IMR-90 (cell line): ENCODE measurements around the gene LRRC1. TPM values are rescaled to one million over a fixed set of nuclear protein-coding genes. Genes with fewer than 3 reads are reported as not detected.

ENCODE experiments used
- ATAC-seq: fragments of 200-7000 bp; cut with Tn5 transposase; 2 replicates; pipeline ENCODE4 v1.9.1; 2020; ENCODE audit warnings: low read depth, mild to moderate bottlenecking, moderate library complexity
- BruUV-seq: library from RNA; stranded (reverse); fragments of 400-500 nt; replicated peaks from 2 replicates; lab custom pipeline; 2021; lab: Mats Ljungman, UMichigan
- CTCF ChIA-PET: fragments of 300-600 bp; formaldehyde crosslinking; extraction: SDS; loops from one replicate; lab custom pipeline; 2021; ENCODE audit warnings: antibody characterized with exemption; lab: Yijun Ruan, JAX
- POLR2A ChIA-PET: fragments of 300-600 bp; sonication (Branson Sonifier 250); formaldehyde crosslinking; loops from one replicate; lab custom pipeline; 2022; ENCODE audit warnings: antibody characterized with exemption; ENCODE audit not compliant: unreplicated experiment; lab: Charles Lee
- DNase-seq: peaks from one replicate; pipeline ENCODE4 v3.0.0; 2013
- H2AFZ ChIP-seq: replicated peaks from 2 replicates; pipeline ENCODE3; 2013; ENCODE audit warnings: low read length, mild to moderate bottlenecking; ENCODE audit not compliant: poor library complexity
- H2AK5ac ChIP-seq: 2 replicates; pipeline ENCODE4 v1.6.1; 2013; ENCODE audit warnings: low read depth, low read length, inconsistent platforms
- H2AK9ac ChIP-seq: replicated peaks from 2 replicates; pipeline ENCODE3; 2013; ENCODE audit warnings: mild to moderate bottlenecking, low read depth, low read length, moderate library complexity; ENCODE audit not compliant: poor library complexity
- H2BK120ac ChIP-seq: 2 replicates; pipeline ENCODE4 v1.6.1; 2013; ENCODE audit warnings: low read depth, low read length, inconsistent platforms
- H2BK15ac ChIP-seq: 3 replicates; pipeline ENCODE4 v1.6.1; 2013; ENCODE audit warnings: low read depth, low read length, inconsistent platforms
- H2BK20ac ChIP-seq: 2 replicates; pipeline ENCODE4 v1.6.1; 2013; ENCODE audit warnings: low read depth, mild to moderate bottlenecking, inconsistent platforms, low read length, moderate library complexity
- H2BK5ac ChIP-seq: 2 replicates; pipeline ENCODE4 v1.6.1; 2013; ENCODE audit warnings: mild to moderate bottlenecking, low read depth, low read length, inconsistent platforms; ENCODE audit not compliant: poor library complexity, severe bottlenecking
- H3K14ac ChIP-seq: replicated peaks from 2 replicates; pipeline ENCODE4 v1.6.1; 2013; ENCODE audit warnings: low read depth, low read length, inconsistent platforms
- H3K18ac ChIP-seq: 2 replicates; pipeline ENCODE4 v1.6.1; 2013; ENCODE audit warnings: low read depth, low read length, control low read depth
- H3K23ac ChIP-seq: 2 replicates; pipeline ENCODE4 v1.6.1; 2013; ENCODE audit warnings: low read depth, low read length, inconsistent platforms
- H3K27ac ChIP-seq: 2 replicates; pipeline ENCODE4 v1.5.1; 2013; ENCODE audit warnings: mild to moderate bottlenecking, control low read depth, low read length; ENCODE audit not compliant: insufficient read depth
- H3K27me3 ChIP-seq: 2 replicates; pipeline ENCODE4 v1.6.1; 2013; ENCODE audit warnings: low read length; ENCODE audit not compliant: control insufficient read depth, insufficient read depth
- H3K36me3 ChIP-seq: 2 replicates; pipeline ENCODE4 v1.6.1; 2013; ENCODE audit warnings: low read length, mixed read lengths; ENCODE audit not compliant: control insufficient read depth, insufficient read depth
- H3K4ac ChIP-seq: 2 replicates; pipeline ENCODE4 v1.6.1; 2013; ENCODE audit warnings: low read depth, low read length, inconsistent platforms
- H3K4me1 ChIP-seq: 2 replicates; pipeline ENCODE4 v1.6.1; 2013; ENCODE audit warnings: low read length, mixed read lengths; ENCODE audit not compliant: control insufficient read depth, insufficient read depth
- H3K4me2 ChIP-seq: 2 replicates; pipeline ENCODE4 v1.6.1; 2013; ENCODE audit warnings: low read depth, mild to moderate bottlenecking, control low read depth, low read length, moderate library complexity
- H3K4me3 ChIP-seq: 2 replicates; pipeline ENCODE4 v1.5.1; 2013; ENCODE audit warnings: low read depth, mild to moderate bottlenecking, control low read depth, low read length, moderate library complexity; ENCODE audit not compliant: insufficient read depth
- H3K56ac ChIP-seq: 2 replicates; pipeline ENCODE4 v1.6.1; 2013; ENCODE audit warnings: low read length, inconsistent platforms; ENCODE audit not compliant: insufficient read depth; ENCODE audit errors: extremely low read depth
- H3K79me1 ChIP-seq, 2 experiments: 2 replicates each; pipeline ENCODE4 v1.6.1; 2013; ENCODE audit warnings: low read length in 2 of 2, inconsistent platforms in 1 of 2, low read depth in 1 of 2
- H3K9ac ChIP-seq: 2 replicates; pipeline ENCODE4 v1.6.1; 2013; ENCODE audit warnings: low read depth, low read length, control low read depth
- H3K9me1 ChIP-seq: 2 replicates; pipeline ENCODE4 v1.6.1; 2013; ENCODE audit warnings: low read length, inconsistent platforms; ENCODE audit not compliant: insufficient read depth
- H3K9me3 ChIP-seq: 2 replicates; pipeline ENCODE4 v1.6.1; 2013; ENCODE audit warnings: low read length; ENCODE audit not compliant: control insufficient read depth, insufficient read depth
- H4K20me1 ChIP-seq: 2 replicates; pipeline ENCODE4 v1.6.1; 2013; ENCODE audit warnings: low read length, inconsistent platforms; ENCODE audit not compliant: insufficient read depth
- H4K5ac ChIP-seq: 2 replicates; pipeline ENCODE4 v1.6.1; 2013; ENCODE audit warnings: mild to moderate bottlenecking, low read depth, low read length, control low read depth
- H4K8ac ChIP-seq, 2 experiments: 2 replicates each; pipeline ENCODE4 v1.6.1; 2013; ENCODE audit warnings: low read depth in 2 of 2, low read length in 2 of 2, control low read depth in 1 of 2, inconsistent platforms in 1 of 2
- H4K91ac ChIP-seq: 2 replicates; pipeline ENCODE4 v1.6.1; 2013; ENCODE audit warnings: low read depth, low read length, inconsistent platforms; ENCODE audit not compliant: insufficient read depth
- BHLHE40 ChIP-seq: fragments of 150-350 bp; IDR thresholded peaks from 2 replicates; pipeline ENCODE4 v1.6.1; 2016; ENCODE audit warnings: mild to moderate bottlenecking, low read depth, low read length
- MAFK ChIP-seq: IDR thresholded peaks from 2 replicates; pipeline ENCODE4 v1.6.1; 2012; ENCODE audit warnings: low read depth, low read length, improper control_type of control experiment
- MXI1 ChIP-seq: IDR thresholded peaks from 2 replicates; pipeline ENCODE4 v1.6.1; 2012; ENCODE audit warnings: low read depth, mild to moderate bottlenecking, low read length, moderate library complexity, borderline replicate concordance
- POLR2A ChIP-seq: IDR thresholded peaks from 2 replicates; pipeline ENCODE4 v1.6.1; 2012; ENCODE audit warnings: mild to moderate bottlenecking, low read depth, low read length
- WGBS, 2 experiments: methylation state at CpG; one replicate each; pipeline versions ENCODE4 v1.1.5 to v1.1.7; 2013; ENCODE audit warnings: missing lambda C conversion rate in 2 of 2; ENCODE audit not compliant: insufficient read length in 1 of 2; ENCODE audit errors: extremely low coverage in 2 of 2; 5-methylcytosine and 5-hydroxymethylcytosine counted together
- dilution Hi-C: fragments of 300-500 bp; cut with HindIII; formaldehyde crosslinking; loops from one replicate; pipeline ENCODE4 v1.14.3; 2018; ENCODE audit warnings: low sequenced_read_pairs; ENCODE audit not compliant: unreplicated experiment
- in situ Hi-C: fragments of 300-500 bp; cut with MboI; formaldehyde crosslinking; loops from 3 replicates; pipeline ENCODE4 v1.14.3; 2019; ENCODE audit warnings: low sequenced_read_pairs, inconsistent platforms, mixed read lengths
- intact Hi-C: fragments of 100-400 bp; cut with micrococcal nuclease; formaldehyde crosslinking; loops from 2 replicates; pipeline ENCODE4 v1.10.0; 2022
- polyA plus RNA-seq, 3 experiments: library from polyadenylated mRNA; depleted of rRNA; stranded (reverse); fragments of >200 nt; gene quantifications; 2 replicates each; pipeline ENCODE4 v1.2.3, GENCODE V29; 2012; ENCODE audit warnings: low replicate concordance in 1 of 3
- total RNA-seq: library from RNA; depleted of rRNA; stranded (reverse); fragments of >200 nt; gene quantifications from 2 replicates; pipeline ENCODE4 v1.2.3, GENCODE V29; 2012
- TF ChIP-seq, protein P1 (sequence below): fragments of 150-350 bp; IDR thresholded peaks from 2 replicates; pipeline ENCODE4 v1.6.1; 2017; ENCODE audit warnings: mild to moderate bottlenecking, antibody characterized with exemption, low read length, low read depth
- TF ChIP-seq, protein P2 (sequence below): fragments of 150-350 bp; IDR thresholded peaks from 2 replicates; pipeline ENCODE4 v1.6.1; 2016; ENCODE audit warnings: low read depth, mild to moderate bottlenecking, low read length, moderate library complexity, borderline replicate concordance

LRRC1 gene
- total and polyA plus RNA-seq, 2 of the 4 experiments (the other 2 are of a cell fraction): 5.1 to 6.1 TPM

DNA sequence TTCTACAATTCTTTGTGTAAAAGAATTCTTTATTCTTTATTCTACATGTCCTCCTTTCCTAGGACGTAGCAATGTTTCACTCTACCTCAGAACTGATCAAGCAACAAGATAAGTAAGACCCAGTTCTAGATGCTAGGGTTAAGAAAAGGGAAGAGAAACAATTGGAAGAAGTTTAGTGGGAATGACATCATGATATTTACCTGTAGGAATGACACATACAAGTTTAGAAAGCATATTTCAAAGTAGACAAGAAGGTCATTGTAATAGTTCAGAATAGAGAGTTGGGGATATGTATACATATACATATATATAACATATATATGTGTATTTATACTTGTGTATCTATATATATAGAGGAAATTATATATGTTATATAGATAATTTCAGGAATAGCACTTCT lies 43.4 kb upstream of the LRRC1 start:
- Histone ChIP-seq H3K36me3 (no peaks in the 10 kb centered on the region), H3K4ac (no peak overlapping the region), H2AK9ac (no peak overlapping the region), H2AFZ (no peak overlapping the region), H3K27me3 (no peaks in the 10 kb centered on the region), H4K20me1 (no peaks in the 10 kb centered on the region), H4K5ac (no peak overlapping the region), H3K4me3 (no peak overlapping the region), H3K14ac (no peak overlapping the region), H2AK5ac (no peak overlapping the region), H2BK120ac (no peak overlapping the region), H3K18ac (no peak overlapping the region), H3K4me2 (no peak overlapping the region), H3K23ac (no peak overlapping the region), H3K9me1 (0 out of 2 replicates have a peak, but pooled peaks cover 3% of the 10 kb centered on the region), H2BK15ac (no peak overlapping the region), H3K79me1 (no peaks in the 10 kb centered on the region), H2BK5ac (no peak overlapping the region), H3K4me1 (peaks cover 3% of the 10 kb centered on the region; the same call in 1 of the 2 replicates), H4K8ac (no peak overlapping the region), H3K56ac (no peak overlapping the region), H3K27ac (no peak overlapping the region), H2BK20ac (no peak overlapping the region), H3K9ac (no peak overlapping the region), H4K91ac (no peak overlapping the region), H3K9me3 (no peaks in the 10 kb centered on the region)
- in situ Hi-C loops: no loop called here
- ATAC-seq (no peak), DNase-seq (no peak)
- intact Hi-C loops: no loop called here
- POLR2A ChIA-PET: no interaction called here
- no CpG with 5 or more reads among the region's 1 CpG for WGBS, 2 experiments
- no TSS peak for BruUV-seq
- dilution Hi-C loops: no loop called here
- TF ChIP-seq, protein P1, sequence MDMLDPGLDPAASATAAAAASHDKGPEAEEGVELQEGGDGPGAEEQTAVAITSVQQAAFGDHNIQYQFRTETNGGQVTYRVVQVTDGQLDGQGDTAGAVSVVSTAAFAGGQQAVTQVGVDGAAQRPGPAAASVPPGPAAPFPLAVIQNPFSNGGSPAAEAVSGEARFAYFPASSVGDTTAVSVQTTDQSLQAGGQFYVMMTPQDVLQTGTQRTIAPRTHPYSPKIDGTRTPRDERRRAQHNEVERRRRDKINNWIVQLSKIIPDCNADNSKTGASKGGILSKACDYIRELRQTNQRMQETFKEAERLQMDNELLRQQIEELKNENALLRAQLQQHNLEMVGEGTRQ: no peak
- TF ChIP-seq MAFK (no peak), BHLHE40 (no peak), POLR2A (no peak), MXI1 (no peak)
- TF ChIP-seq, protein P2, sequence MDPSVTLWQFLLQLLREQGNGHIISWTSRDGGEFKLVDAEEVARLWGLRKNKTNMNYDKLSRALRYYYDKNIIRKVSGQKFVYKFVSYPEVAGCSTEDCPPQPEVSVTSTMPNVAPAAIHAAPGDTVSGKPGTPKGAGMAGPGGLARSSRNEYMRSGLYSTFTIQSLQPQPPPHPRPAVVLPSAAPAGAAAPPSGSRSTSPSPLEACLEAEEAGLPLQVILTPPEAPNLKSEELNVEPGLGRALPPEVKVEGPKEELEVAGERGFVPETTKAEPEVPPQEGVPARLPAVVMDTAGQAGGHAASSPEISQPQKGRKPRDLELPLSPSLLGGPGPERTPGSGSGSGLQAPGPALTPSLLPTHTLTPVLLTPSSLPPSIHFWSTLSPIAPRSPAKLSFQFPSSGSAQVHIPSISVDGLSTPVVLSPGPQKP: no peak
- CTCF ChIA-PET: no interaction called here
